ENCODE data around the gene CLPSL1.
A peak's percentile ranks its signal among the peaks of the same experiment; 100 is the strongest.

Gene CLPSL1

DNA sequence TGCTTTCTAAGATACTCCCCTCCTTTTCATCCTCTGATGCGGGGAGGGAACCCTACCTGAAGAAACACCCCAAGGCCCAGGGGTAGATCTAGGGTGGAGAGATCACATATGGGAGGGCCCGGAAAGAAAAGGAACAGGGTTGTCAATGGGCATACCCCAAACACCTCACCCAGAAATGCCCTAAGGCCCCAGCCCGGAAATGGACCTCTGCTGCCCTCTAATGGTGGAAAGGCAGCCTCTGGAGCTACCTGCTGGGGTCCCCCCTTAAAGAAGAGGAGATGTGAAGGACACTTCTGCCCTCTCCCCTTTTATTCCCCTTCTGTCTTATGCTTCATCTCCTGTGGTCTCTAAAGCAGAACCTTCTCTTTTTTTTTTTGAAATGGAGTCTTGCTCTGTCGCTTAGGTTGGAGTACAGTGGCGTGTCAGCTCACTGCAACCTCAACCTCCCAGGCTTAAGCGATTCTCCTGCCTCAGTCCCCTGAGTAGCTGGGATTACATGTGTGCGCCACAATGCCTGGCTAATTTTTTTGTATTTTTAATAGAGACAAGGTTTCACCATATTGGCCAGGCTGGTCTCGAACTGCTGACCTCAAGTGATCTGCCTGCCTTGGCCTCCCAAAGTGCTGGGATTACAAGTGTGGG is 44.4 kb upstream of the CLPSL1 start:
- peak overlapping the region; percentile 13 for H2AFZ ChIP-seq (ENCODE audit: low read depth, low read length, severe bottlenecking)

DNA sequence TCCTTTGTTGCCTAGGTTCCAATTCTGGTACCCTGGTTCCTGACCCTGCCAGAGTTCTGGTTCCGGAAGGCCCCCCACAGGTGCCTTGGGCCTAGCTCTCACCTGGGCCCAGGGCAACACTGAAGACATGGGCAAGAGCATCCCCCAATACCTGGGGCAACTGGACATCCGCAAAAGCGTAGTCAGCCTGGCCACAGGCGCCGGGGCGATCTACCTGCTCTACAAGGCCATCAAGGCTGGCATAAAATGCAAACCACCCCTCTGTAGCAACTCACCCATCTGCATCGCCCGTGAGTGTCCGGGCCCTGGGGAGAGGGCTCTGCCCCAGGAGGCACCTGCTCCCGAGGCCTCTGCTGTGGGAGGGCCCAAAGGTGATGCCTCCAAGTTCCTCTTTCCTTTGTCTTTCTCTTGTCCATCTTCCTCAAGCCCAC is 43.8 kb upstream of the CLPSL1 start, which contains the start of gene ARMC12:
Gene ARMC12, plus strand, starts transcription at position 51 of the 431 bp plus-strand sequence. Its CDS starts 77 bp downstream, at position 128.
- H3K36me3 ChIP-seq (ENCODE audit: low read length), result no peaks in the 10 kb centered on the region
- no peaks in the 10 kb centered on the region for H3K27me3 ChIP-seq (ENCODE audit: low read length)
- no peak within 1 kb of the TSS for H3K9ac ChIP-seq (ENCODE audit: low read length)
- no peaks in the 10 kb centered on the region for H4K20me1 ChIP-seq (ENCODE audit: low read depth, low read length)
- no peaks in the 10 kb centered on the region for H3K9me3 ChIP-seq (ENCODE audit: insufficient read depth, low read length)
- H3K4me2 ChIP-seq (ENCODE audit: low read depth, low read length, poor library complexity, severe bottlenecking), result no peak within 1 kb of the TSS
- TF ChIP-seq EZH2phosphoT487 (conservative IDR thresholded peaks at IDR 0.05; ENCODE audit: low read length), result no peak
- TF ChIP-seq, protein P1, sequence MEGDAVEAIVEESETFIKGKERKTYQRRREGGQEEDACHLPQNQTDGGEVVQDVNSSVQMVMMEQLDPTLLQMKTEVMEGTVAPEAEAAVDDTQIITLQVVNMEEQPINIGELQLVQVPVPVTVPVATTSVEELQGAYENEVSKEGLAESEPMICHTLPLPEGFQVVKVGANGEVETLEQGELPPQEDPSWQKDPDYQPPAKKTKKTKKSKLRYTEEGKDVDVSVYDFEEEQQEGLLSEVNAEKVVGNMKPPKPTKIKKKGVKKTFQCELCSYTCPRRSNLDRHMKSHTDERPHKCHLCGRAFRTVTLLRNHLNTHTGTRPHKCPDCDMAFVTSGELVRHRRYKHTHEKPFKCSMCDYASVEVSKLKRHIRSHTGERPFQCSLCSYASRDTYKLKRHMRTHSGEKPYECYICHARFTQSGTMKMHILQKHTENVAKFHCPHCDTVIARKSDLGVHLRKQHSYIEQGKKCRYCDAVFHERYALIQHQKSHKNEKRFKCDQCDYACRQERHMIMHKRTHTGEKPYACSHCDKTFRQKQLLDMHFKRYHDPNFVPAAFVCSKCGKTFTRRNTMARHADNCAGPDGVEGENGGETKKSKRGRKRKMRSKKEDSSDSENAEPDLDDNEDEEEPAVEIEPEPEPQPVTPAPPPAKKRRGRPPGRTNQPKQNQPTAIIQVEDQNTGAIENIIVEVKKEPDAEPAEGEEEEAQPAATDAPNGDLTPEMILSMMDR (IDR thresholded peaks at IDR 0.05; ENCODE audit: insufficient read depth, low read length, poor library complexity, severe bottlenecking), result no peak
- no peaks in the 10 kb centered on the region for H3K79me2 ChIP-seq (ENCODE audit: insufficient read depth, low read length)
- H3K9me2 ChIP-seq (replicated peaks; ENCODE audit: insufficient read depth, low read length), result no peaks in the 10 kb centered on the region
- peaks cover 8% of the 10 kb centered on the region; the same call in 1 of the 2 replicates for H3F3A ChIP-seq (ENCODE audit: insufficient read depth)
- H3K4me3 ChIP-seq (ENCODE audit: insufficient read depth, low read length, poor library complexity, severe bottlenecking), result no peak within 1 kb of the TSS
- no peak within 1 kb of the TSS for H3K27ac ChIP-seq (ENCODE audit: low read depth, low read length)
- H2AFZ ChIP-seq (ENCODE audit: low read depth, low read length, severe bottlenecking), result peak within 1 kb of the TSS; percentile 52

More for the DNA sequence above, 44.4 kb upstream of the CLPSL1 start:
- no peaks in the 10 kb centered on the region for H3K9me2 ChIP-seq (replicated peaks; ENCODE audit: insufficient read depth, low read length)
- no peaks in the 10 kb centered on the region for H3K79me2 ChIP-seq (ENCODE audit: insufficient read depth, low read length)
- H3K9me3 ChIP-seq (ENCODE audit: insufficient read depth, low read length), result no peaks in the 10 kb centered on the region
- TF ChIP-seq, protein P1 (IDR thresholded peaks at IDR 0.05; ENCODE audit: insufficient read depth, low read length, poor library complexity, severe bottlenecking), result peak; percentile 95
- no peak for TF ChIP-seq EZH2phosphoT487 (conservative IDR thresholded peaks at IDR 0.05; ENCODE audit: low read length)
- H3K4me3 ChIP-seq (ENCODE audit: insufficient read depth, low read length, poor library complexity, severe bottlenecking), result no peak overlapping the region
- H3F3A ChIP-seq (ENCODE audit: insufficient read depth), result peaks cover 9% of the 10 kb centered on the region; the same call in 1 of the 2 replicates
- no peaks in the 10 kb centered on the region for H3K27me3 ChIP-seq (ENCODE audit: low read length)
- H3K4me2 ChIP-seq (ENCODE audit: low read depth, low read length, poor library complexity, severe bottlenecking), result no peak overlapping the region
- H3K27ac ChIP-seq (ENCODE audit: low read depth, low read length), result no peak overlapping the region
- H3K36me3 ChIP-seq (ENCODE audit: low read length), result no peaks in the 10 kb centered on the region
- no peaks in the 10 kb centered on the region for H4K20me1 ChIP-seq (ENCODE audit: low read depth, low read length)
- no peak overlapping the region for H3K9ac ChIP-seq (ENCODE audit: low read length)

DNA sequence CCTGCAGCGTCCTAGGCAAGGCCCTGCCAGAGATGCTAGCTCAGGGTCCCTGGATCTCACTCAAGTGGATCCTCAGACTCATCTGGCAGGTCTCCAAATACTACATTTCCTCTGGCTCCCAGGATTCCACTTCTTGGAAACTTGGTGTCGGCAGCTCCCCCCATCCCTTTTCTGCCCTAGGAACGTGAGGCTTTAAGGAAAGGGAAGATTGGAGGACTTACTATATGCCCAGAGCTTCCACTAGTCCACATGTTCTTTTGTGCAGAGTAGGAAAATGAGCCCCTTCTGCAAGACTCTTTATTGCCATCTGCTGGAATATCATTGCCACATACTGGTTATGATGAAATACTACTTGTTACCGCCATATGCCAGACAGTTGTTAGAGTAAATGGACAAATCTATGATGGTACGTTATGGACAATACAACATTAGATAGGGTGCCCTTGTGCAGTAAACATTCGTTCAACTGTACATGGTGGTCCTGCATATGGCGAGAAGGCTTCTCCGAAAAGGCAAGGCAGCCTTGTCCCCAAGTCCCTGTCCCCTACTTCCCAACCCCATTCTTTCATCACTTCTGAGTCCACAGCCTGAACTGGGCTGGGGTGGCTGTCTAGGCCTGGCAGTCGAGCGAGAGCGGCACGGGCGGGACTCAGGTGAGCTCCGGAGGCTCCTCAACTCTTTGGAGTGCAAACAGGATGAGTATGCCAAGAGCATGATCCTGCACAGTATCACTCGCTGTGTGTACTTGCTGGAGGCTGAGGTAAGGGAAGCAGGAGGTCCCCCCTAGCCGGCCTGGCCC is 43.2 kb upstream of the CLPSL1 start:
- Histone ChIP-seq H3K36me3 (ENCODE audit: low read length) (no peaks in the 10 kb centered on the region), H3K27me3 (ENCODE audit: low read length) (no peaks in the 10 kb centered on the region), H3K9ac (ENCODE audit: low read length) (no peak overlapping the region), H3K4me2 (ENCODE audit: low read depth, low read length, poor library complexity, severe bottlenecking) (no peak overlapping the region), H3K27ac (ENCODE audit: low read depth, low read length) (no peak overlapping the region), H3K9me2 (replicated peaks; ENCODE audit: insufficient read depth, low read length) (no peaks in the 10 kb centered on the region), H3K79me2 (ENCODE audit: insufficient read depth, low read length) (no peaks in the 10 kb centered on the region), H4K20me1 (ENCODE audit: low read depth, low read length) (no peaks in the 10 kb centered on the region), H3K9me3 (ENCODE audit: insufficient read depth, low read length) (no peaks in the 10 kb centered on the region), H3K4me3 (ENCODE audit: insufficient read depth, low read length, poor library complexity, severe bottlenecking) (no peak overlapping the region), H2AFZ (ENCODE audit: low read depth, low read length, severe bottlenecking) (peak overlapping the region; percentile 52), H3F3A (ENCODE audit: insufficient read depth) (peaks cover 2% of the 10 kb centered on the region; the same call in 1 of the 2 replicates)
- TF ChIP-seq EZH2phosphoT487 (conservative IDR thresholded peaks at IDR 0.05; ENCODE audit: low read length), result no peak
- TF ChIP-seq, protein P1 (IDR thresholded peaks at IDR 0.05; ENCODE audit: insufficient read depth, low read length, poor library complexity, severe bottlenecking), result peak; percentile 91
